Measurements from ENCODE around the gene ACSF2.

DNA sequence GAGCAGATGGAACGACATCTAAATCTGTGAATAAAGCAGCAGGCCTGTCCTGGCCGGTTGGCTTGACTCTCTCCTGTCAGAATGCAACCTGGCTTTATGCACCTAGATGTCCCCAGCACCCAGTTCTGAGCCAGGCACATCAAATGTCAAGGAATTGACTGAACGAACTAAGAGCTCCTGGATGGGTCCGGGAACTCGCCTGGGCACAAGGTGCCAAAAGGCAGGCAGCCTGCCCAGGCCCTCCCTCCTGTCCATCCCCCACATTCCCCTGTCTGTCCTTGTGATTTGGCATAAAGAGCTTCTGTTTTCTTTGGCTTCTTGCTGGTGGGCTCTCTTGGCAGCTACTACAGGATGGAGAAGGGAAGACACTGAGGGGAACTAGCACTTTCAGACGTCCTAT, 48.5 kb downstream of the ACSF2 start:
- TF ChIP-seq, protein P1, sequence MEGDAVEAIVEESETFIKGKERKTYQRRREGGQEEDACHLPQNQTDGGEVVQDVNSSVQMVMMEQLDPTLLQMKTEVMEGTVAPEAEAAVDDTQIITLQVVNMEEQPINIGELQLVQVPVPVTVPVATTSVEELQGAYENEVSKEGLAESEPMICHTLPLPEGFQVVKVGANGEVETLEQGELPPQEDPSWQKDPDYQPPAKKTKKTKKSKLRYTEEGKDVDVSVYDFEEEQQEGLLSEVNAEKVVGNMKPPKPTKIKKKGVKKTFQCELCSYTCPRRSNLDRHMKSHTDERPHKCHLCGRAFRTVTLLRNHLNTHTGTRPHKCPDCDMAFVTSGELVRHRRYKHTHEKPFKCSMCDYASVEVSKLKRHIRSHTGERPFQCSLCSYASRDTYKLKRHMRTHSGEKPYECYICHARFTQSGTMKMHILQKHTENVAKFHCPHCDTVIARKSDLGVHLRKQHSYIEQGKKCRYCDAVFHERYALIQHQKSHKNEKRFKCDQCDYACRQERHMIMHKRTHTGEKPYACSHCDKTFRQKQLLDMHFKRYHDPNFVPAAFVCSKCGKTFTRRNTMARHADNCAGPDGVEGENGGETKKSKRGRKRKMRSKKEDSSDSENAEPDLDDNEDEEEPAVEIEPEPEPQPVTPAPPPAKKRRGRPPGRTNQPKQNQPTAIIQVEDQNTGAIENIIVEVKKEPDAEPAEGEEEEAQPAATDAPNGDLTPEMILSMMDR (IDR thresholded peaks at IDR 0.05), result no peak
- TF ChIP-seq POLR2AphosphoS5 (IDR thresholded peaks at IDR 0.05), result no peak
- TF ChIP-seq POLR2A (IDR thresholded peaks at IDR 0.05), result no peak
- no peak for TF ChIP-seq EP300 (IDR thresholded peaks at IDR 0.05)

All from upper lobe of left lung (tissue), 4 donors.